Measurements from ENCODE around the gene RAD51C. TPM values are rescaled to one million over a fixed set of nuclear protein-coding genes. Genes with fewer than 3 reads are reported as not detected.
"Not testable (repeated sequence)": the region's sequence is repeated elsewhere in the genome, so short reads cannot be mapped to it uniquely, and the experiment has no call there.

Gene RAD51C
- total RNA-seq, 2 experiments from 2014 or later: 73.3 to 76.8 TPM

- peaks cover 5% of the 10 kb centered on the region for H3K36me3 Mint-ChIP-seq (ENCODE audit: low read depth)
- H3K4me1 Mint-ChIP-seq (ENCODE audit: low read depth): peaks cover 18% of the 10 kb centered on the region
- peaks cover 9% of the 10 kb centered on the region for H3K27me3 Mint-ChIP-seq
- intact Hi-C loops (cut with micrococcal nuclease): loop anchor here (1.0 kb wide), 1 partner anchor 28 kb away; no protein-coding TSS in a partner anchor
- POLR2A ChIA-PET: interaction anchor here (0.6 to 9.8 kb wide), 24 partner anchors 10 to 349 kb away, joined by 3 to 235 read pairs (median 3); partner anchors contain the start of genes RAD51C and TEX14
- no peak for TF ChIP-seq CTCF (IDR thresholded peaks at IDR 0.05)
- DNase-seq (peak; percentile 93), ATAC-seq (peak; percentile 91)
- peak overlapping the region; percentile 99 for H3K27ac Mint-ChIP-seq
- no peaks in the 10 kb centered on the region for H3K9me3 Mint-ChIP-seq
- H3K4me3 Mint-ChIP-seq: peak overlapping the region; percentile 72
- CTCF ChIA-PET: interaction anchor here (1.0 to 1.2 kb wide), 3 partner anchors 11 to 140 kb away, joined by 3 to 4 read pairs (median 4); no protein-coding TSS in a partner anchor
Observed at GRCh38 chr17:58658804-58659713, 33.3 kb upstream of the RAD51C start.

GRCh38 chr17:58659714-58660084 lies 32.7 kb upstream of the RAD51C start:
- Mint-ChIP-seq H3K4me3 (peak overlapping the region; percentile 72), H3K27ac (peak overlapping the region; percentile 99), H3K4me1 (ENCODE audit: low read depth) (peaks cover 18% of the 10 kb centered on the region)
- intact Hi-C loops (cut with micrococcal nuclease): loop anchor here (1.0 kb wide), 1 partner anchor 28 kb away; no protein-coding TSS in a partner anchor
- ATAC-seq; DNase-seq; H3K27me3 Mint-ChIP-seq; H3K9me3 Mint-ChIP-seq; H3K36me3 Mint-ChIP-seq (ENCODE audit: low read depth): not testable (repeated sequence)
- ChIA-PET CTCF (interaction anchor here (1.0 to 1.2 kb wide), 3 partner anchors 10 to 141 kb away, joined by 3 to 4 read pairs (median 4); no protein-coding TSS in a partner anchor), POLR2A (interaction anchor here (0.6 to 9.8 kb wide), 14 partner anchors 11 to 349 kb away, joined by 3 to 235 read pairs (median 4); partner anchors contain the start of genes RAD51C and TEX14)

- H3K27me3 Mint-ChIP-seq: peaks cover 9% of the 10 kb centered on the region
Observed at GRCh38 chr17:58660621-58661020, 31.8 kb upstream of the RAD51C start.

GRCh38 chr17:58661499-58661898 lies 30.9 kb upstream of the RAD51C start:
- peaks cover 5% of the 10 kb centered on the region for H3K36me3 Mint-ChIP-seq (ENCODE audit: low read depth)
- no peak overlapping the region for H3K27ac Mint-ChIP-seq
- H3K4me1 Mint-ChIP-seq (ENCODE audit: low read depth): peaks cover 19% of the 10 kb centered on the region
- DNase-seq (no peak), ATAC-seq (no peak)
- POLR2A ChIA-PET: interaction anchor here (0.8 to 9.8 kb wide), 2 partner anchors 31 to 1220 kb away, joined by 4 to 235 read pairs; no protein-coding TSS in a partner anchor
- no peak overlapping the region for H3K4me3 Mint-ChIP-seq
- no peaks in the 10 kb centered on the region for H3K9me3 Mint-ChIP-seq
- peaks cover 11% of the 10 kb centered on the region for H3K27me3 Mint-ChIP-seq
- intact Hi-C loops (cut with micrococcal nuclease): no loop called here
- CTCF ChIA-PET: no interaction called here
- no peak for TF ChIP-seq CTCF (IDR thresholded peaks at IDR 0.05)

More at GRCh38 chr17:58660621-58661020, 31.8 kb upstream of the RAD51C start:
- peak overlapping the region; percentile 36 for H3K4me3 Mint-ChIP-seq
- H3K36me3 Mint-ChIP-seq (ENCODE audit: low read depth): peaks cover 5% of the 10 kb centered on the region
- peaks cover 18% of the 10 kb centered on the region for H3K4me1 Mint-ChIP-seq (ENCODE audit: low read depth)
- no peak overlapping the region for H3K27ac Mint-ChIP-seq
- CTCF ChIA-PET: no interaction called here
- POLR2A ChIA-PET: interaction anchor here (0.8 to 9.8 kb wide), 5 partner anchors 10 to 1220 kb away, joined by 3 to 235 read pairs (median 18); partner anchors contain the start of genes RAD51C and TEX14
- intact Hi-C loops (cut with micrococcal nuclease): no loop called here
- H3K9me3 Mint-ChIP-seq: no peaks in the 10 kb centered on the region
- DNase-seq (no peak), ATAC-seq (no peak)
- no peak for TF ChIP-seq CTCF (IDR thresholded peaks at IDR 0.05)

- DNase-seq (no peak), ATAC-seq (no peak)
- H3K36me3 Mint-ChIP-seq (ENCODE audit: low read depth): peaks cover under 1% of the 10 kb centered on the region
- peaks cover 7% of the 10 kb centered on the region for H3K4me1 Mint-ChIP-seq (ENCODE audit: low read depth)
- ChIA-PET CTCF (no interaction called here), POLR2A (interaction anchor here (0.7 to 3.3 kb wide), 2 partner anchors 23 to 33 kb away, joined by 3 to 27 read pairs; no protein-coding TSS in a partner anchor)
- H3K9me3 Mint-ChIP-seq: no peaks in the 10 kb centered on the region
- intact Hi-C loops (cut with micrococcal nuclease): no loop called here
- H3K27ac Mint-ChIP-seq: no peak overlapping the region
- no peak overlapping the region for H3K4me3 Mint-ChIP-seq
- peaks cover 15% of the 10 kb centered on the region for H3K27me3 Mint-ChIP-seq
- TF ChIP-seq CTCF (IDR thresholded peaks at IDR 0.05): no peak
Observed at GRCh38 chr17:58664302-58664701, 28.1 kb upstream of the RAD51C start.
